Smooth muscle cell (in vitro differentiated cells): ENCODE results near the gene PLD1. TPM values are rescaled to one million over a fixed set of nuclear protein-coding genes. Genes with fewer than 3 reads are reported as not detected.

Source experiments
- DNase-seq: peaks from one replicate; lab custom pipeline; 2025; ENCODE audit not compliant: unreplicated experiment; lab: John Stamatoyannopoulos, UW
- H2AFZ ChIP-seq: fragments of 200-600 bp; sonication (generic); 2 replicates; pipeline ENCODE4 v1.6.0; 2016; ENCODE audit warnings: antibody characterized with exemption, low read depth, mild to moderate bottlenecking
- H3F3A ChIP-seq: fragments of 200-600 bp; sonication (generic); 2 replicates; pipeline ENCODE4 v1.6.0; 2017; ENCODE audit warnings: antibody characterized with exemption, low read depth
- H3K27ac ChIP-seq: fragments of 200-600 bp; sonication (generic); 2 replicates; pipeline ENCODE4 v1.5.1; 2016; ENCODE audit warnings: low read depth, mild to moderate bottlenecking
- H3K27me3 ChIP-seq: fragments of 200-600 bp; sonication (generic); 2 replicates; pipeline ENCODE4 v1.6.1; 2016; ENCODE audit warnings: low read depth, mild to moderate bottlenecking
- H3K36me3 ChIP-seq: fragments of 200-600 bp; sonication (generic); 2 replicates; pipeline ENCODE4 v1.5.1; 2016; ENCODE audit warnings: low read depth
- H3K4me1 ChIP-seq: fragments of 200-600 bp; sonication (generic); 2 replicates; pipeline ENCODE4 v1.5.1; 2016; ENCODE audit warnings: low read depth
- H3K4me2 ChIP-seq: fragments of 200-600 bp; sonication (generic); 2 replicates; pipeline ENCODE4 v1.6.0; 2016; ENCODE audit warnings: mild to moderate bottlenecking
- H3K4me3 ChIP-seq: fragments of 200-600 bp; sonication (generic); 2 replicates; pipeline ENCODE4 v1.5.1; 2016; ENCODE audit warnings: mild to moderate bottlenecking
- H3K79me2 ChIP-seq: fragments of 200-600 bp; sonication (generic); 2 replicates; pipeline ENCODE4 v1.6.0; 2016; ENCODE audit warnings: low read depth, mild to moderate bottlenecking
- H3K9ac ChIP-seq: fragments of 200-600 bp; sonication (generic); 2 replicates; pipeline ENCODE4 v1.6.0; 2016; ENCODE audit warnings: low read depth
- H3K9me3 ChIP-seq: fragments of 200-600 bp; sonication (generic); replicated peaks from 2 replicates; pipeline ENCODE4 v1.5.1; 2016; ENCODE audit warnings: low read depth
- H4K20me1 ChIP-seq: fragments of 200-600 bp; sonication (generic); 2 replicates; pipeline ENCODE4 v1.6.0; 2016; ENCODE audit warnings: low read depth
- WGBS: methylation state at CpG from one replicate; pipeline ENCODE4 v1.1.7; 2016; ENCODE audit warnings: low lambda C conversion rate; 5-methylcytosine and 5-hydroxymethylcytosine counted together
- polyA plus RNA-seq: library from polyadenylated mRNA; unstranded; fragments of >200 nt; fragmentation: Nextera tagmentation; extraction: Ambion mirVana; gene quantifications from 2 replicates; pipeline ENCODE4 v1.2.1, GENCODE V29; 2016
- total RNA-seq: library from RNA; depleted of rRNA; stranded (reverse); fragments of >200 nt; gene quantifications from 2 replicates; pipeline ENCODE4 v1.2.3, GENCODE V29; 2014
- TF ChIP-seq, protein P1 (sequence below): fragments of 200-600 bp; sonication (generic); IDR thresholded peaks from 2 replicates; pipeline ENCODE4 v1.5.1; 2017; ENCODE audit warnings: borderline replicate concordance, mild to moderate bottlenecking, antibody characterized with exemption; ENCODE audit not compliant: insufficient read depth, poor library complexity, severe bottlenecking

The PLD1 gene
- total and polyA plus RNA-seq, 2 experiments from 2014 or later: 15.2 to 36.1 TPM

DNA sequence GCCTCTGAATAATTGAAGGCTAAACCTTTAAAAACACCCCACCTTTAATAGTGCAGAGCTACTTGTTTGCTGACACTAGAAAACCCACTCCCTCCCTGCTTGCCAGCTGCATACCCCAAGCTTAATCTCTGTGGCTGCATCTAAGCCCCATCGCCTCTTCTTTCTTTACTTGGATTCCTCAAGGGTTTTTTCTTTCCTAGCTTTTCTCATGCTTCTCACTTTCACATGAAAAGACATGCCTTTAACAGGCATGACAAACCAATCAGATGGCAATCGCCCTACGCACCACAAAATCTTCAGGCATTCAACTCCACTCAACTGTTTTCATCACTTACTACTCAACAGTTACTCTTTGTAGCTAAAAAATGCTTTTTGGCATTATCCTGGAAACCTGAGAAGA, 77.5 kb downstream of the PLD1 start:
- Histone ChIP-seq H3K4me1 (peaks cover 10% of the 10 kb centered on the region), H3F3A (no peaks in the 10 kb centered on the region), H2AFZ (no peak overlapping the region), H3K79me2 (peaks cover 6% of the 10 kb centered on the region), H3K4me3 (no peak overlapping the region), H3K27ac (no peak overlapping the region), H3K36me3 (no peaks in the 10 kb centered on the region), H3K27me3 (no peaks in the 10 kb centered on the region), H3K4me2 (no peak overlapping the region), H4K20me1 (peaks cover 3% of the 10 kb centered on the region), H3K9me3 (no peaks in the 10 kb centered on the region), H3K9ac (no peak overlapping the region)
- TF ChIP-seq, protein P1, sequence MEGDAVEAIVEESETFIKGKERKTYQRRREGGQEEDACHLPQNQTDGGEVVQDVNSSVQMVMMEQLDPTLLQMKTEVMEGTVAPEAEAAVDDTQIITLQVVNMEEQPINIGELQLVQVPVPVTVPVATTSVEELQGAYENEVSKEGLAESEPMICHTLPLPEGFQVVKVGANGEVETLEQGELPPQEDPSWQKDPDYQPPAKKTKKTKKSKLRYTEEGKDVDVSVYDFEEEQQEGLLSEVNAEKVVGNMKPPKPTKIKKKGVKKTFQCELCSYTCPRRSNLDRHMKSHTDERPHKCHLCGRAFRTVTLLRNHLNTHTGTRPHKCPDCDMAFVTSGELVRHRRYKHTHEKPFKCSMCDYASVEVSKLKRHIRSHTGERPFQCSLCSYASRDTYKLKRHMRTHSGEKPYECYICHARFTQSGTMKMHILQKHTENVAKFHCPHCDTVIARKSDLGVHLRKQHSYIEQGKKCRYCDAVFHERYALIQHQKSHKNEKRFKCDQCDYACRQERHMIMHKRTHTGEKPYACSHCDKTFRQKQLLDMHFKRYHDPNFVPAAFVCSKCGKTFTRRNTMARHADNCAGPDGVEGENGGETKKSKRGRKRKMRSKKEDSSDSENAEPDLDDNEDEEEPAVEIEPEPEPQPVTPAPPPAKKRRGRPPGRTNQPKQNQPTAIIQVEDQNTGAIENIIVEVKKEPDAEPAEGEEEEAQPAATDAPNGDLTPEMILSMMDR: no peak
- 68% methylated on average over 3 of the region's 3 CpGs for WGBS
- no peak for DNase-seq

GRCh38 chr3:171731691-171732090, 78.6 kb downstream of the PLD1 start:
- peaks cover 10% of the 10 kb centered on the region for H3K4me1 ChIP-seq
- H3K9me3 ChIP-seq: no peaks in the 10 kb centered on the region
- H2AFZ ChIP-seq: no peak overlapping the region
- H3F3A ChIP-seq: no peaks in the 10 kb centered on the region
- no peak overlapping the region for H3K9ac ChIP-seq
- peaks cover 6% of the 10 kb centered on the region for H3K79me2 ChIP-seq
- 91% methylated on average over 4 of the region's 4 CpGs for WGBS
- H3K4me2 ChIP-seq: no peak overlapping the region
- H3K27ac ChIP-seq: no peak overlapping the region
- no peaks in the 10 kb centered on the region for H3K36me3 ChIP-seq
- no peaks in the 10 kb centered on the region for H3K27me3 ChIP-seq
- no peak for DNase-seq
- TF ChIP-seq, protein P1: no peak
- H3K4me3 ChIP-seq: no peak overlapping the region
- H4K20me1 ChIP-seq: no peaks in the 10 kb centered on the region

DNA sequence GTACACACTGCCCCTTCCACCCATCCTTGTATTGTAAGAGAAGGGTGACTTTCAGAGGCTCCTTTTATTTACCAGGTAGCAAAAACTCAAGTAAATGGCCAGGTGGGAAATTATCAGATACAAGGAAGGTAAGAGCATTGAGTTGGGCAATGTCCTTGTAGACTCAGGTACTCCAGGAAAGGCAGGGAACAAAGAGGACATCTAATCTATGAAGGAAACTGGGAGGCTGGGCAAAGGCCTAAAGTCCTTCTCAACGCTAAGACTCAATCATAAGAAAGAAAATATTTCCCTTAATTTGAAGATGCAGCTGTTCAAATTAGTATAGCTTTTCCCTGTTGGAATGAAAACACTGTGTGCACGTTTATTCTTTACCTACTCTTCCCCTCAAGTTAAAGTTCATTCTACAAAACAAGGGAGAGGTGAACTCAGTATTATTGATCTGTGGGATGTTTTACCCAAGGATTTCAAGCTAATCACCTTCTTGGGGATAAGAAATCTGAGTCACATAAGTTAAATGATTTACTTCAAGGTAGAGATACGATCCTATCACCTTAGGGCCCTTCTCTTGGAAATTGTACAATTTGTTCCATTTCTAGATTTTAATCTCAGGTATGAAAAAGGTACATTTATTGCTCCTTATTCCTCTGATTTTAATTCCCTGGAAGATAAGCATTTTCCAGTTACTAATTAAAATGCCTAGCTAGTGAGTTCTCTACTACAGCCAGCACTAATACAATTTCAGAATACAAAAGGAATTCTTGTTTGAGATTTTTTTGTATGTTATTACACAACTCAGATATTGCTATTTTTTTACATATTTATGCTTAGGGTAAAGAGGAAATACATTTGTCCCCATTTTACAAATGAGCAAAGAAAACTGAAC, 80.6 kb downstream of the PLD1 start:
- DNase-seq: no peak
- Histone ChIP-seq H3K4me3 (no peak overlapping the region), H3K4me2 (no peak overlapping the region), H3K79me2 (peaks cover 6% of the 10 kb centered on the region), H3K27ac (no peak overlapping the region), H3K36me3 (peaks cover 3% of the 10 kb centered on the region), H3K27me3 (no peaks in the 10 kb centered on the region), H3K9me3 (no peaks in the 10 kb centered on the region), H3F3A (no peaks in the 10 kb centered on the region), H3K4me1 (peaks cover 10% of the 10 kb centered on the region), H4K20me1 (no peaks in the 10 kb centered on the region), H2AFZ (no peak overlapping the region), H3K9ac (no peak overlapping the region)
- WGBS: 95% methylated on average over 3 of the region's 3 CpGs
- TF ChIP-seq, protein P1: no peak
